Activated T-helper 1 cell treated with anti-CD3 and anti-CD28 coated beads, Interleukin-12 subunit alpha, Interleukin-12 subunit beta, Interleukin-2, Interleukin-4 antibody, amounts not matched to agents 30 ng/mL and 10 ng/mL and 1 ng/mL, durations not matched to agents 14 hours and 24 hours and 36 hours (primary cell): ENCODE results near the gene CACNA1D. TPM values are rescaled to one million over a fixed set of nuclear protein-coding genes. Genes with fewer than 3 reads are reported as not detected.

Experiments used
- DNase-seq: peaks from one replicate; pipeline ENCODE4 v3.0.0; 2021; ENCODE audit warnings: low spot score
- H3K27ac Mint-ChIP-seq: one replicate; pipeline ENCODE4 v1.8.0; 2021; ENCODE audit warnings: mild to moderate bottlenecking, mixed read lengths
- H3K27me3 Mint-ChIP-seq: one replicate; pipeline ENCODE4 v1.8.0; 2022; ENCODE audit warnings: mild to moderate bottlenecking, moderate library complexity, mixed read lengths; ENCODE audit not compliant: insufficient read depth
- H3K36me3 Mint-ChIP-seq: one replicate; pipeline ENCODE4 v1.8.0; 2021; ENCODE audit warnings: low read depth, mixed read lengths
- H3K4me1 Mint-ChIP-seq: one replicate; pipeline ENCODE4 v1.8.0; 2021; ENCODE audit warnings: low read depth, mixed read lengths
- H3K4me3 Mint-ChIP-seq: one replicate; pipeline ENCODE4 v1.8.0; 2021; ENCODE audit warnings: mild to moderate bottlenecking, moderate library complexity, mixed read lengths
- H3K9me3 Mint-ChIP-seq: one replicate; pipeline ENCODE4 v1.8.0; 2021; ENCODE audit warnings: mixed read lengths
- intact Hi-C: fragments of 100-400 bp; cut with micrococcal nuclease; formaldehyde crosslinking; loops from one replicate; pipeline ENCODE4 v1.15.1; 2024
- total RNA-seq: library from RNA; stranded (reverse); gene quantifications from 2 replicates; pipeline ENCODE4 v1.2.3, GENCODE V29; 2022

Gene CACNA1D
- total RNA-seq, 1 donor from 2014 or later: 0.65 TPM

DNA sequence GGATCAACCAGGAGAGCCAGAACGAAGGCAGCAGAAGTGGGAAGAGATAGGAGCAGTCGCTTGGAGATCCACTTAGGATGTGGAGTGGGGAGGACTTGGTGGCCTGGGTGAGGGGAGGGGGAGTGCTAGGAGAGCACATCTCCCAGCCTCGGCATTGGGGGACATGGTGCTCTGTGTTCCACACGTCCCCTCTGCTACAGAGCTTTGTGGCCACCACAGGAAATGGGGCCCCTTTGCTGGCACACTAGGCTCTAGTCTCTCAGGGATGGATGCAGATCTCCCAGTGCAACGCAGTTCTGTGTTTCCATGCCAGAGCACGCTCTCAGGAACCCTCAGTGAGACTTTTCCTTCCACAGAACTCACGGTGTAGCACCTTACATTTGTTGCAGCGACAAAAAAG is 283.1 kb downstream of the CACNA1D start:
- no peaks in the 10 kb centered on the region for H3K4me1 Mint-ChIP-seq
- H3K27me3 Mint-ChIP-seq: peaks cover 13% of the 10 kb centered on the region
- no peak overlapping the region for H3K27ac Mint-ChIP-seq
- H3K9me3 Mint-ChIP-seq: no peaks in the 10 kb centered on the region
- no peak for DNase-seq
- no peak overlapping the region for H3K4me3 Mint-ChIP-seq
- H3K36me3 Mint-ChIP-seq: no peaks in the 10 kb centered on the region
- intact Hi-C loops: no loop called here

DNA sequence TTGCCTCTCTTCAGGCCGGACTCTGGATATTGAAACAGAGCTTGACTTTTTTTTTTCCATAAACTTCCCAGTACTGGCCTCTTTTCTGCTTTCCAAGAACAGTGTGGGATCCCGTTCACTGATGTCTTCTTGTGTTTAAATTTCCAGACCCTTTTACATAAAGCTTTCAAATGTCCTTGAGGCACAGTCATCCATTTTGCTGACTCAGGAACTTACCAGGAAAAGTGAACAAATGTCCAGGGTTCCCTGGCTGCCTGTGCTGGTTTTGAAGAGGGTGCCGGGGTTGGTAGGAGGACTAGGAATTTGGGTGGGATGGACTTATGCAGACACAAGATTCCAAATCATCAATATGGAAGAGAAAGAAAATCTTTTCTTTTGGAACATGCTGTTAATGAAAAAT is 283.7 kb downstream of the CACNA1D start:
- Mint-ChIP-seq H3K4me1 (no peaks in the 10 kb centered on the region), H3K9me3 (no peaks in the 10 kb centered on the region), H3K36me3 (no peaks in the 10 kb centered on the region), H3K27ac (no peak overlapping the region), H3K4me3 (no peak overlapping the region), H3K27me3 (peaks cover 13% of the 10 kb centered on the region)
- intact Hi-C loops: no loop called here
- no peak for DNase-seq

DNA sequence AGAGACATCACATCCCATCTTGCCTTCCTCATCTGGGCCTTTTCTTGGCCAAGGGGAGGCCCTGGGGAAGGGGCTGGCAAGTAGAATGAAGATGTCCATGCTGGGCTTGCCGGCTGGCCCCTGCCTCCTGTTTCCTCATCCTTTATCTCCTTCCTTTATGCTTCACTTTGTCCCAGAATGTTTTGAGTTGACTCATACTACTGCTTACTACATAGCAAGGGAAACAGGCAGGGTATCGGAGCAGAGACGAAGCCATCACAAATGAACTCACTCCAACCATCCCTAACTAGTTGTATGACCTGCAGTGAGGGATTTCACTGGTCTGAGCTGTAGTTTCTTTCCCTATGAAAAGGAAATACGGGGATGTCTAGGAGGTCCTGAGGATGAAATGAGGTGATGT is 285.8 kb downstream of the CACNA1D start:
- H3K9me3 Mint-ChIP-seq: no peaks in the 10 kb centered on the region
- intact Hi-C loops: no loop called here
- no peak overlapping the region for H3K27ac Mint-ChIP-seq
- H3K4me3 Mint-ChIP-seq: no peak overlapping the region
- H3K27me3 Mint-ChIP-seq: peaks cover 11% of the 10 kb centered on the region
- no peak for DNase-seq
- no peaks in the 10 kb centered on the region for H3K36me3 Mint-ChIP-seq
- no peaks in the 10 kb centered on the region for H3K4me1 Mint-ChIP-seq

DNA sequence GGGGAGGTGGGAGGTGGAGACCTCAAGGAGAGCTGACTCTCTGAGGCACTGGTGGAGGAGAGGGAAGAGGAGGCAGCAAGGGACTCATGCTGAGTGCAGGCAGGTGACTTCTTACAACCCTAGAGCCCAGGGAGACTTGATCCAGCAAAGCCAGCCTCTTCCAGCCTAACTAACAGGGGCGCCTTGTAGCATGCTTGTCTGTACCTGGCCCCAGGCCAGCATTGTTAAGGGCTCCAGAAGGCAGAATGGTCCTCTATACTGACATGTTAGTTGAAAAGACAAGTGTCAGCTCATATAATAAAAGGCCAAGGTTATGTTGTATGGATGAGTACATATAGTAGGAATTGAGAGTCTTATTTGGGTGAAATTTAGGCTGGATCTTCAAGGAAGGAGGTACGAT is 286.4 kb downstream of the CACNA1D start:
- intact Hi-C loops: no loop called here
- no peak overlapping the region for H3K27ac Mint-ChIP-seq
- H3K36me3 Mint-ChIP-seq: no peaks in the 10 kb centered on the region
- peaks cover 13% of the 10 kb centered on the region for H3K27me3 Mint-ChIP-seq
- no peak for DNase-seq
- no peak overlapping the region for H3K4me3 Mint-ChIP-seq
- no peaks in the 10 kb centered on the region for H3K4me1 Mint-ChIP-seq
- no peaks in the 10 kb centered on the region for H3K9me3 Mint-ChIP-seq

GRCh38 chr3:53787016-53787415 is 292.6 kb downstream of the CACNA1D start:
- intact Hi-C loops: no loop called here
- Mint-ChIP-seq H3K9me3 (no peaks in the 10 kb centered on the region), H3K4me3 (no peak overlapping the region), H3K4me1 (no peaks in the 10 kb centered on the region), H3K27ac (no peak overlapping the region), H3K36me3 (no peaks in the 10 kb centered on the region), H3K27me3 (peaks cover 9% of the 10 kb centered on the region)
- DNase-seq: no peak

- intact Hi-C loops: no loop called here
- Mint-ChIP-seq H3K4me3 (no peak overlapping the region), H3K36me3 (no peaks in the 10 kb centered on the region), H3K9me3 (no peaks in the 10 kb centered on the region), H3K27ac (no peak overlapping the region), H3K4me1 (no peaks in the 10 kb centered on the region), H3K27me3 (peaks cover 9% of the 10 kb centered on the region)
- DNase-seq: no peak
These were observed 293.6 kb downstream of the CACNA1D start for GRCh38 chr3:53788038-53788437.

DNA sequence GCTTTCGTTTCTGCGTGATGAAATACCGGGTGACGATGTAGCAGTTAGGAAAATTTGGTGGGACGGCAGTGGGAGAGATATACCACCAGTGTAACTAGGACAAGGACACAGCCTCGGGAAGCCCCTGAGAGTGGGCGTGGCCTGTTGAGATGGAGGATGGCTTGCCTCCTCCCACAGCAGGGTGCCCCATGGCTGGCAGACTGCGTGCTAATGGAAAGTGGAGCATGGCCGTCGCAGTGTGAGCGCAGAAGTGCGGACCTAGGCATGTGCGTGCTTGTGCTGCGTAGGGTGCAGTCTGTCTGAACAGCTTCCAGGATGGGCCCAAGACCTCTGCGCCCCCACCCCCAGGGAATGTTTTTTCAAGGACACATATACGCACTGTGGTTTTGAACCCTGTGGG is 295.0 kb downstream of the CACNA1D start:
- Mint-ChIP-seq H3K4me3 (no peak overlapping the region), H3K4me1 (no peaks in the 10 kb centered on the region), H3K27me3 (peaks cover 9% of the 10 kb centered on the region), H3K36me3 (no peaks in the 10 kb centered on the region), H3K27ac (no peak overlapping the region), H3K9me3 (no peaks in the 10 kb centered on the region)
- DNase-seq: no peak
- intact Hi-C loops: no loop called here

GRCh38 chr3:53790470-53790869 is 296.1 kb downstream of the CACNA1D start:
- intact Hi-C loops: no loop called here
- H3K36me3 Mint-ChIP-seq: no peaks in the 10 kb centered on the region
- no peak for DNase-seq
- no peak overlapping the region for H3K4me3 Mint-ChIP-seq
- no peaks in the 10 kb centered on the region for H3K9me3 Mint-ChIP-seq
- no peaks in the 10 kb centered on the region for H3K4me1 Mint-ChIP-seq
- peaks cover 16% of the 10 kb centered on the region for H3K27me3 Mint-ChIP-seq
- no peak overlapping the region for H3K27ac Mint-ChIP-seq

GRCh38 chr3:53791317-53791716 is 296.9 kb downstream of the CACNA1D start:
- intact Hi-C loops: no loop called here
- no peak for DNase-seq
- Mint-ChIP-seq H3K27me3 (peaks cover 15% of the 10 kb centered on the region), H3K27ac (no peak overlapping the region), H3K4me1 (no peaks in the 10 kb centered on the region), H3K36me3 (no peaks in the 10 kb centered on the region), H3K9me3 (no peaks in the 10 kb centered on the region), H3K4me3 (no peak overlapping the region)

DNA sequence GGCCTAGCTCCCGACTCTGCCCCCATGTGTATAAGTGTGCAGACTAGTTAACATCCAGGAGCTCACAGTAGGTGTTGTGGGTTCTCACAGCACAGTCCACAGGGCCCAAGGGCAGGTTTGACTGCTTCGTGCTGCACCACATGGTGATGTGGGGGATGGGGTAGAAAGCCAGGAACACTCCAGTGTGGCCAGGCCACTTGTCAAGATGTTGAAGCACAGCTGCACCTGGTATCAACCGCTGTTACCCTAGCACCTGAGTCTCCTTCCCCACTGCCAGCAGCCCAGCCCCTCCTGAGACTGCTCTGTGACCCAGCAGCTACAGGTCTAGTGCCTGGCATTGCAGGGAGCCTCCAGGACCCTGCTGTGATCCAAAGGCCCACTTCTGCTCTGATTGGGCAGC is 298.5 kb downstream of the CACNA1D start:
- no peak for DNase-seq
- intact Hi-C loops: no loop called here
- Mint-ChIP-seq H3K27ac (no peak overlapping the region), H3K36me3 (no peaks in the 10 kb centered on the region), H3K4me1 (no peaks in the 10 kb centered on the region), H3K4me3 (no peak overlapping the region), H3K9me3 (no peaks in the 10 kb centered on the region), H3K27me3 (peaks cover 18% of the 10 kb centered on the region)

GRCh38 chr3:53794597-53794996 is 300.2 kb downstream of the CACNA1D start:
- Mint-ChIP-seq H3K27me3 (peaks cover 21% of the 10 kb centered on the region), H3K27ac (no peak overlapping the region), H3K4me1 (no peaks in the 10 kb centered on the region), H3K36me3 (no peaks in the 10 kb centered on the region), H3K9me3 (no peaks in the 10 kb centered on the region), H3K4me3 (no peak overlapping the region)
- intact Hi-C loops: no loop called here
- no peak for DNase-seq

DNA sequence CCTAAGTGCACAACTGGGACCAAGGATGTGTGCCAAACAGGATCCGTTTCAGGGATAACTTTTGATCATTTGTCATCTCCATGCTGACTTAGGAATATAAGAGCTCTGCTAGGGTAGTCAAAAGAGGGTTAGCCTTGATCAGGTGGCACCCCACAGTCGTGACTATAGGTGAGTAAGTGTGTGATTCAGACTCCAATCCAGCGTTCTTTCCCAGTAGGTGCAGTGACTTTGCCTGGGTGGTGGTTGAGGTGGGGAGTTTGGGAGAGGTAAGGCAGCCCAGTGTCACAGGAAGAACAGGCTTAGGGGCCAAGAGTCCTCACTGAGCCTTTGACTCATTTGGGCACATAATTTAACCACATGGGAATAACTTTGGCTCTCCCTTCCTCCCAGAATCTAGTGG is 300.8 kb downstream of the CACNA1D start:
- Mint-ChIP-seq H3K27me3 (peaks cover 21% of the 10 kb centered on the region), H3K27ac (no peak overlapping the region), H3K4me1 (no peaks in the 10 kb centered on the region), H3K4me3 (no peak overlapping the region), H3K9me3 (no peaks in the 10 kb centered on the region), H3K36me3 (no peaks in the 10 kb centered on the region)
- no peak for DNase-seq
- intact Hi-C loops: no loop called here

GRCh38 chr3:53795789-53796560 is 301.6 kb downstream of the CACNA1D start:
- Mint-ChIP-seq H3K4me3 (no peak overlapping the region), H3K9me3 (no peaks in the 10 kb centered on the region), H3K27me3 (peaks cover 18% of the 10 kb centered on the region), H3K27ac (no peak overlapping the region), H3K36me3 (no peaks in the 10 kb centered on the region), H3K4me1 (no peaks in the 10 kb centered on the region)
- intact Hi-C loops: no loop called here
- no peak for DNase-seq

GRCh38 chr3:53798144-53798543 is 303.7 kb downstream of the CACNA1D start:
- H3K27me3 Mint-ChIP-seq: peaks cover 18% of the 10 kb centered on the region
- no peaks in the 10 kb centered on the region for H3K36me3 Mint-ChIP-seq
- H3K4me3 Mint-ChIP-seq: no peak overlapping the region
- no peaks in the 10 kb centered on the region for H3K4me1 Mint-ChIP-seq
- intact Hi-C loops: no loop called here
- H3K9me3 Mint-ChIP-seq: no peaks in the 10 kb centered on the region
- DNase-seq: no peak
- H3K27ac Mint-ChIP-seq: no peak overlapping the region
